Measurements from ENCODE around the gene CACNG7.

The CACNG7 gene

GRCh38 chr19:53983457-53984289, 74.6 kb downstream of the CACNG7 start:
- no peak for DNase-seq

GRCh38 chr19:53985863-53986262, 76.8 kb downstream of the CACNG7 start:
- no peak for DNase-seq

GRCh38 chr19:53988981-53989380, 79.9 kb downstream of the CACNG7 start:
- no peak for DNase-seq

- no peak for DNase-seq
These were observed 80.8 kb downstream of the CACNG7 start for GRCh38 chr19:53989600-53990533.

- DNase-seq = no peak
These were observed 82.4 kb downstream of the CACNG7 start, which contains the start of gene CACNG6 for GRCh38 chr19:53991224-53992113. CACNG6 (plus strand) TSS chr19:53991637; CDS start chr19:53992878, 1,241 bp downstream.

GRCh38 chr19:53992211-53992610, 83.1 kb downstream of the CACNG7 start:
- no peak for DNase-seq

GRCh38 chr19:53992815-53993214, 83.7 kb downstream of the CACNG7 start:
- DNase-seq = no peak

- no peak for DNase-seq
These were observed 84.4 kb downstream of the CACNG7 start for GRCh38 chr19:53993448-53993847.

Measured in inflammatory macrophage (primary cell).